PC-9 (cell line): ENCODE results near the gene IGSF21. TPM values are rescaled to one million over a fixed set of nuclear protein-coding genes. Genes with fewer than 3 reads are reported as not detected.

ENCODE experiments used
- BruUV-seq: library from RNA; stranded (reverse); fragments of 400-500 nt; replicated peaks from 2 replicates; lab custom pipeline; 2021; lab: Mats Ljungman, UMichigan
- CTCF ChIA-PET: fragments of 300-600 bp; sonication (Branson Sonifier 250); formaldehyde crosslinking; loops from one replicate; lab custom pipeline; 2022; ENCODE audit warnings: antibody characterized with exemption; lab: Charles Lee
- POLR2A ChIA-PET: fragments of 300-600 bp; sonication (Branson Sonifier 250); formaldehyde crosslinking; loops from one replicate; lab custom pipeline; 2022; ENCODE audit warnings: antibody characterized with exemption; ENCODE audit not compliant: unreplicated experiment; lab: Charles Lee
- DNase-seq, 2 experiments: peaks; one replicate each; pipeline versions ENCODE4 v3.0.0 to v3.0.0-alpha.2; 2015 to 2022; ENCODE audit warnings: mixed read lengths in 1 of 2
- H2AFZ ChIP-seq: fragments of 200-600 bp; sonication (generic); 2 replicates; pipeline ENCODE4 v1.8.1; 2017; ENCODE audit warnings: antibody characterized with exemption
- H3F3A ChIP-seq: fragments of 200-600 bp; sonication (generic); 2 replicates; pipeline ENCODE4 v1.8.1; 2017; ENCODE audit warnings: antibody characterized with exemption, mild to moderate bottlenecking, low read depth; ENCODE audit not compliant: insufficient read depth
- H3K27ac ChIP-seq: fragments of 200-600 bp; sonication (generic); 2 replicates; pipeline ENCODE4 v1.6.1; 2016; ENCODE audit warnings: mixed run types
- H3K27me3 ChIP-seq: fragments of 200-600 bp; sonication (generic); 2 replicates; pipeline ENCODE4 v1.6.1; 2016; ENCODE audit warnings: low read depth, mixed run types; ENCODE audit not compliant: insufficient read depth
- H3K36me3 ChIP-seq: fragments of 200-600 bp; sonication (generic); 2 replicates; pipeline ENCODE4 v1.6.1; 2016; ENCODE audit warnings: low read depth, mixed run types
- H3K4me1 ChIP-seq: fragments of 200-600 bp; sonication (generic); replicated peaks from 2 replicates; pipeline ENCODE4 v1.6.1; 2016; ENCODE audit warnings: mixed run types; ENCODE audit not compliant: insufficient read depth
- H3K4me2 ChIP-seq: fragments of 200-600 bp; sonication (generic); 2 replicates; pipeline ENCODE4 v1.6.1; 2017; ENCODE audit warnings: mixed run types
- H3K4me3 ChIP-seq: fragments of 200-600 bp; sonication (generic); 2 replicates; pipeline ENCODE4 v1.6.1; 2016; ENCODE audit warnings: mixed run types
- H3K79me2 ChIP-seq: fragments of 200-600 bp; sonication (generic); 2 replicates; pipeline ENCODE4 v1.6.1; 2017; ENCODE audit warnings: low read depth, mixed run types
- H3K9me2 ChIP-seq: fragments of 200-600 bp; sonication (generic); 2 replicates; pipeline ENCODE4 v1.8.1; 2017; ENCODE audit warnings: mild to moderate bottlenecking; ENCODE audit not compliant: insufficient read depth
- H3K9me3 ChIP-seq: fragments of 200-600 bp; sonication (generic); 2 replicates; pipeline ENCODE4 v1.8.1; 2016; ENCODE audit warnings: low read depth; ENCODE audit not compliant: insufficient read depth
- H4K20me1 ChIP-seq: fragments of 200-600 bp; sonication (generic); 2 replicates; pipeline ENCODE4 v1.8.1; 2017; ENCODE audit not compliant: insufficient read depth
- CTCF ChIP-seq: fragments of 200-600 bp; sonication (generic); conservative IDR thresholded peaks from 2 replicates; pipeline ENCODE4 v1.6.1; 2017; ENCODE audit warnings: mixed run types, antibody characterized with exemption, mild to moderate bottlenecking, moderate library complexity
- EZH2 ChIP-seq: fragments of 200-600 bp; sonication (generic); IDR thresholded peaks from 2 replicates; pipeline ENCODE4 v1.8.0; 2017; ENCODE audit warnings: antibody characterized with exemption, low read depth
- intact Hi-C: fragments of 100-400 bp; cut with micrococcal nuclease; formaldehyde crosslinking; loops from one replicate; pipeline ENCODE4 v1.10.0; 2022; ENCODE audit not compliant: unreplicated experiment
- total RNA-seq: library from RNA; stranded (reverse); gene quantifications from 2 replicates; pipeline ENCODE4 v1.2.3, GENCODE V29; 2021

IGSF21 gene
- total RNA-seq, 1 experiment from 2014 or later, result not detected

GRCh38 chr1:18353992-18354391, 246.4 kb downstream of the IGSF21 start:
- Histone ChIP-seq H3K9me2 (no peaks in the 10 kb centered on the region), H3K27ac (no peak overlapping the region), H3K4me1 (no peaks in the 10 kb centered on the region), H2AFZ (no peak overlapping the region), H3K4me3 (no peak overlapping the region), H3K4me2 (no peak overlapping the region), H3K9me3 (no peaks in the 10 kb centered on the region), H3K27me3 (peaks cover 66% of the 10 kb centered on the region), H3K79me2 (no peaks in the 10 kb centered on the region), H3F3A (no peaks in the 10 kb centered on the region), H4K20me1 (no peaks in the 10 kb centered on the region), H3K36me3 (no peaks in the 10 kb centered on the region)
- no peak for DNase-seq
- BruUV-seq, result no TSS peak
- ChIA-PET POLR2A (no interaction called here), CTCF (no interaction called here)
- TF ChIP-seq EZH2 (no peak), CTCF (no peak)
- intact Hi-C loops, result no loop called here

GRCh38 chr1:18354612-18355011, 247.0 kb downstream of the IGSF21 start:
- H3K9me3 ChIP-seq, result no peaks in the 10 kb centered on the region
- POLR2A ChIA-PET, result no interaction called here
- H3K9me2 ChIP-seq, result no peaks in the 10 kb centered on the region
- H3K4me2 ChIP-seq, result no peak overlapping the region
- peaks cover 66% of the 10 kb centered on the region for H3K27me3 ChIP-seq
- CTCF ChIA-PET, result no interaction called here
- no peak overlapping the region for H3K27ac ChIP-seq
- H3K36me3 ChIP-seq, result no peaks in the 10 kb centered on the region
- no peaks in the 10 kb centered on the region for H4K20me1 ChIP-seq
- no peak overlapping the region for H3K4me3 ChIP-seq
- H3F3A ChIP-seq, result no peaks in the 10 kb centered on the region
- H3K79me2 ChIP-seq, result no peaks in the 10 kb centered on the region
- TF ChIP-seq EZH2 (no peak), CTCF (no peak)
- BruUV-seq, result no TSS peak
- DNase-seq, result no peak
- H2AFZ ChIP-seq, result no peak overlapping the region
- intact Hi-C loops, result no loop called here
- H3K4me1 ChIP-seq, result no peaks in the 10 kb centered on the region

- no peak for TF ChIP-seq EZH2
- TF ChIP-seq CTCF, result no peak
- ChIA-PET CTCF (no interaction called here), POLR2A (no interaction called here)
- no peaks in the 10 kb centered on the region for H3K36me3 ChIP-seq
- peaks cover 48% of the 10 kb centered on the region for H3K27me3 ChIP-seq
- no peaks in the 10 kb centered on the region for H3K9me2 ChIP-seq
- no peak for DNase-seq
- no TSS peak for BruUV-seq
- H3K9me3 ChIP-seq, result no peaks in the 10 kb centered on the region
- H4K20me1 ChIP-seq, result no peaks in the 10 kb centered on the region
- no peaks in the 10 kb centered on the region for H3K79me2 ChIP-seq
- H3K27ac ChIP-seq, result no peak overlapping the region
- intact Hi-C loops, result no loop called here
- no peaks in the 10 kb centered on the region for H3F3A ChIP-seq
- no peak overlapping the region for H2AFZ ChIP-seq
- H3K4me1 ChIP-seq, result no peaks in the 10 kb centered on the region
- no peak overlapping the region for H3K4me3 ChIP-seq
- no peak overlapping the region for H3K4me2 ChIP-seq
Observed at GRCh38 chr1:18357622-18358230, 250.1 kb downstream of the IGSF21 start.
